Stimulated activated CD4-positive, alpha-beta T cell treated with anti-CD3 and anti-CD28 coated beads, Interleukin-15, amount 100 ng/mL, for 48 hours (primary cell): ENCODE results near the gene IFNA8.
A peak's percentile ranks its signal among the peaks of the same experiment; 100 is the strongest.
"Not testable (repeated sequence)": the region's sequence is repeated elsewhere in the genome, so short reads cannot be mapped to it uniquely, and the experiment has no call there.

Experiments used
- DNase-seq, 2 donors: peaks; one replicate each; pipeline ENCODE4 v3.0.0-alpha.2; 2020; ENCODE audit warnings: low read depth in 2 of 2

The IFNA8 gene

GRCh38 chr9:21428235-21428634 lies 19.3 kb downstream of the IFNA8 start:
- no peak for DNase-seq

- no peak for DNase-seq
These were observed 20.3 kb downstream of the IFNA8 start for GRCh38 chr9:21429191-21429590.

GRCh38 chr9:21432672-21433425 lies 23.9 kb downstream of the IFNA8 start:
- no peak for DNase-seq

- DNase-seq = peak in 1 of 2 donors; percentile 22
These were observed 25.5 kb downstream of the IFNA8 start for GRCh38 chr9:21434202-21435014.

GRCh38 chr9:21435015-21435383 lies 26.1 kb downstream of the IFNA8 start:
- not testable (repeated sequence) for DNase-seq

GRCh38 chr9:21440139-21440538 lies 31.2 kb downstream of the IFNA8 start, which contains the start of gene IFNA1:
IFNA1 (plus strand) TSS chr9:21440439; CDS start chr9:21440508, 69 bp downstream.
- DNase-seq = no peak

- no peak for DNase-seq
These were observed 35.1 kb downstream of the IFNA8 start for GRCh38 chr9:21443849-21444625.

GRCh38 chr9:21449312-21449711 lies 40.4 kb downstream of the IFNA8 start:
- not testable (repeated sequence) for DNase-seq

GRCh38 chr9:21450733-21451394 lies 41.9 kb downstream of the IFNA8 start:
- DNase-seq = no peak

GRCh38 chr9:21452681-21453080 lies 43.8 kb downstream of the IFNA8 start:
- DNase-seq = no peak

GRCh38 chr9:21454149-21454548 lies 45.2 kb downstream of the IFNA8 start:
- DNase-seq = no peak

GRCh38 chr9:21455320-21455719 lies 46.4 kb downstream of the IFNA8 start:
- DNase-seq = no peak
